Type B pancreatic cell (in vitro differentiated cells): ENCODE results near the gene ZNF277. TPM values are rescaled to one million over a fixed set of nuclear protein-coding genes. Genes with fewer than 3 reads are reported as not detected.

Experiments
- DNase-seq: peaks from one replicate; pipeline ENCODE4 v3.0.0; 2021; ENCODE audit warnings: mixed read lengths; ENCODE audit not compliant: unreplicated experiment; ENCODE audit errors: extremely low spot score
- H3K27ac Mint-ChIP-seq: 2 replicates; pipeline ENCODE4 v1.8.0; 2021; ENCODE audit warnings: mild to moderate bottlenecking, mixed read lengths
- H3K27me3 Mint-ChIP-seq: 2 replicates; pipeline ENCODE4 v1.8.0; 2021; ENCODE audit warnings: mixed read lengths
- H3K36me3 Mint-ChIP-seq: 2 replicates; pipeline ENCODE4 v1.8.0; 2021; ENCODE audit warnings: mixed read lengths
- H3K4me1 Mint-ChIP-seq: one replicate; pipeline ENCODE4 v1.8.0; 2021; ENCODE audit warnings: mixed read lengths; ENCODE audit not compliant: unreplicated experiment
- H3K4me3 Mint-ChIP-seq: 2 replicates; pipeline ENCODE4 v1.8.0; 2021; ENCODE audit warnings: mild to moderate bottlenecking, mixed read lengths
- H3K9me3 Mint-ChIP-seq: 2 replicates; pipeline ENCODE4 v1.8.0; 2021; ENCODE audit warnings: mixed read lengths
- CTCF ChIP-seq: fragments of 200-600 bp; sonication (generic); conservative IDR thresholded peaks from 2 replicates; pipeline ENCODE4 v1.5.0; 2021; ENCODE audit warnings: antibody characterized with exemption, mild to moderate bottlenecking
- total RNA-seq: library from RNA; stranded (reverse); gene quantifications from 2 replicates; pipeline ENCODE4 v1.2.1, GENCODE V29; 2021; ENCODE audit warnings: low replicate concordance

Gene ZNF277
- total RNA-seq, 1 donor from 2014 or later = 21.4 TPM

DNA sequence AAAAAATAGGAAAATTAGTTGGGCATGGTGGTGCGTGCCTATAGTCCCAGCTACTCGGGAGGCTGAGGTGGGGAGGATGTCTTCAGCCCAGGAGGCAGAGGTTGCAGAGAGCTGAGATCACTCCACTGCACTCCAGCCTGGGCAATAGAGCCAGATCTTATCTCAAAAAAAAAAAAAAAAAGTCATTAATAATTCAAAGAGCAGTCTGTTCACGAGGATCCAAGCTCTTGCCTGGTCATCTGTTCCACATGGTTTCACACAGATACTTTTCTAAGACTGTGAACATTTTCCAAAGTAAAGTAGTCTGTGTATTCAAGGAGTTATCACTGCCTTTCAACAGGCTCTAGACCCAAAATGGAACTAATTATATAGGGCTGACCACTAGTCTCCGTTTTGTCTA, 86.9 kb downstream of the ZNF277 start:
- TF ChIP-seq CTCF = no peak
- H3K4me1 Mint-ChIP-seq = peaks cover 4% of the 10 kb centered on the region
- DNase-seq = no peak
- H3K27me3 Mint-ChIP-seq = no peaks in the 10 kb centered on the region
- peaks cover 8% of the 10 kb centered on the region for H3K36me3 Mint-ChIP-seq
- H3K9me3 Mint-ChIP-seq = no peaks in the 10 kb centered on the region
- no peak overlapping the region for H3K4me3 Mint-ChIP-seq
- no peak overlapping the region for H3K27ac Mint-ChIP-seq

- H3K4me3 Mint-ChIP-seq = no peak overlapping the region
- no peak overlapping the region for H3K27ac Mint-ChIP-seq
- no peaks in the 10 kb centered on the region for H3K27me3 Mint-ChIP-seq
- H3K9me3 Mint-ChIP-seq = no peaks in the 10 kb centered on the region
- H3K36me3 Mint-ChIP-seq = peaks cover 12% of the 10 kb centered on the region
- peaks cover 4% of the 10 kb centered on the region for H3K4me1 Mint-ChIP-seq
- DNase-seq = no peak
- TF ChIP-seq CTCF = no peak
Measured at GRCh38 chr7:112296432-112296831, 89.9 kb downstream of the ZNF277 start.

GRCh38 chr7:112297681-112298080, 91.2 kb downstream of the ZNF277 start:
- Mint-ChIP-seq H3K4me1 (peaks cover 4% of the 10 kb centered on the region), H3K9me3 (no peaks in the 10 kb centered on the region), H3K27me3 (no peaks in the 10 kb centered on the region), H3K36me3 (peaks cover 12% of the 10 kb centered on the region), H3K27ac (no peak overlapping the region), H3K4me3 (no peak overlapping the region)
- no peak for TF ChIP-seq CTCF
- no peak for DNase-seq

DNA sequence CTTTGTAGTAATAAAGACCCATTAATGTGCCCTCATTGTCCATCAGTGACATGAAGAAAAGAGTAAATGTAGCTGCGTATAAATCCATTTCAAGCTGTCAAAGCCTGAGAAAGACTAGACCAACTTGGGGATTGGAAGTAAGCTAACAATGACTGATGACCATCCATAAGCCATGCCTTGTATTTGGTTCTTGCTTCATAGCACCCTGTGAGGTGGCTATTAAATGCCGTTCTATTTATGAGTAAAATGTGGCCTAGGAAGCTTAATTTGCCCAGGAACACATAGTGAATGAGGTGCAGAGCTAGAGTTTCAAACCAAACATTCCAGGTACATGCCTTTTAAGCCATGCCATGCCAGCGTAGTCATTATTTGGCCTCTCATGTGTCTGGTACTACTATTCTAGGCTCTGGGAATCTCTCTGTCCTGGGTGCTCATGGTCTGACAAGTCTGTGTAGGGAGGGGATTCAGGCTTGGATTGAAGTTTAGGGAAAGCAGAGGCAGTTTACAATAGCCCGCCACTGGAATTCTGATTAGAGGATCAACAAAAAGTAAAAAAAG, 92.1 kb downstream of the ZNF277 start:
- Mint-ChIP-seq H3K27ac (no peak overlapping the region), H3K4me1 (peaks cover 5% of the 10 kb centered on the region), H3K9me3 (no peaks in the 10 kb centered on the region), H3K36me3 (peaks cover 12% of the 10 kb centered on the region), H3K4me3 (no peak overlapping the region), H3K27me3 (no peaks in the 10 kb centered on the region)
- no peak for DNase-seq
- TF ChIP-seq CTCF = no peak

- Mint-ChIP-seq H3K36me3 (peaks cover 13% of the 10 kb centered on the region), H3K4me3 (no peak overlapping the region), H3K27me3 (no peaks in the 10 kb centered on the region), H3K4me1 (peaks cover 5% of the 10 kb centered on the region), H3K27ac (no peak overlapping the region), H3K9me3 (no peaks in the 10 kb centered on the region)
- TF ChIP-seq CTCF = no peak
- no peak for DNase-seq
Measured at GRCh38 chr7:112300072-112300471, 93.6 kb downstream of the ZNF277 start.
